IMR-90 (cell line): ENCODE data around the gene GALK1. TPM values are rescaled to one million over a fixed set of nuclear protein-coding genes. Genes with fewer than 3 reads are reported as not detected.

ENCODE experiments used
- ATAC-seq: fragments of 200-7000 bp; cut with Tn5 transposase; 2 replicates; pipeline ENCODE4 v1.9.1; 2020; ENCODE audit warnings: low read depth, mild to moderate bottlenecking, moderate library complexity
- BruUV-seq: library from RNA; stranded (reverse); fragments of 400-500 nt; replicated peaks from 2 replicates; lab custom pipeline; 2021; lab: Mats Ljungman, UMichigan
- CTCF ChIA-PET: fragments of 300-600 bp; formaldehyde crosslinking; extraction: SDS; loops from one replicate; lab custom pipeline; 2021; ENCODE audit warnings: antibody characterized with exemption; lab: Yijun Ruan, JAX
- POLR2A ChIA-PET: fragments of 300-600 bp; sonication (Branson Sonifier 250); formaldehyde crosslinking; loops from one replicate; lab custom pipeline; 2022; ENCODE audit warnings: antibody characterized with exemption; ENCODE audit not compliant: unreplicated experiment; lab: Charles Lee
- DNase-seq: peaks from one replicate; pipeline ENCODE4 v3.0.0; 2013
- H2AFZ ChIP-seq: replicated peaks from 2 replicates; pipeline ENCODE3; 2013; ENCODE audit warnings: low read length, mild to moderate bottlenecking; ENCODE audit not compliant: poor library complexity
- H2AK5ac ChIP-seq: 2 replicates; pipeline ENCODE4 v1.6.1; 2013; ENCODE audit warnings: low read depth, low read length, inconsistent platforms
- H2AK9ac ChIP-seq: replicated peaks from 2 replicates; pipeline ENCODE3; 2013; ENCODE audit warnings: mild to moderate bottlenecking, low read depth, low read length, moderate library complexity; ENCODE audit not compliant: poor library complexity
- H2BK120ac ChIP-seq: 2 replicates; pipeline ENCODE4 v1.6.1; 2013; ENCODE audit warnings: low read depth, low read length, inconsistent platforms
- H2BK15ac ChIP-seq: 3 replicates; pipeline ENCODE4 v1.6.1; 2013; ENCODE audit warnings: low read depth, low read length, inconsistent platforms
- H2BK20ac ChIP-seq: 2 replicates; pipeline ENCODE4 v1.6.1; 2013; ENCODE audit warnings: low read depth, mild to moderate bottlenecking, inconsistent platforms, low read length, moderate library complexity
- H2BK5ac ChIP-seq: 2 replicates; pipeline ENCODE4 v1.6.1; 2013; ENCODE audit warnings: mild to moderate bottlenecking, low read depth, low read length, inconsistent platforms; ENCODE audit not compliant: poor library complexity, severe bottlenecking
- H3K14ac ChIP-seq: replicated peaks from 2 replicates; pipeline ENCODE4 v1.6.1; 2013; ENCODE audit warnings: low read depth, low read length, inconsistent platforms
- H3K18ac ChIP-seq: 2 replicates; pipeline ENCODE4 v1.6.1; 2013; ENCODE audit warnings: low read depth, low read length, control low read depth
- H3K23ac ChIP-seq: 2 replicates; pipeline ENCODE4 v1.6.1; 2013; ENCODE audit warnings: low read depth, low read length, inconsistent platforms
- H3K27ac ChIP-seq: 2 replicates; pipeline ENCODE4 v1.5.1; 2013; ENCODE audit warnings: mild to moderate bottlenecking, control low read depth, low read length; ENCODE audit not compliant: insufficient read depth
- H3K27me3 ChIP-seq: 2 replicates; pipeline ENCODE4 v1.6.1; 2013; ENCODE audit warnings: low read length; ENCODE audit not compliant: control insufficient read depth, insufficient read depth
- H3K36me3 ChIP-seq: 2 replicates; pipeline ENCODE4 v1.6.1; 2013; ENCODE audit warnings: low read length, mixed read lengths; ENCODE audit not compliant: control insufficient read depth, insufficient read depth
- H3K4ac ChIP-seq: 2 replicates; pipeline ENCODE4 v1.6.1; 2013; ENCODE audit warnings: low read depth, low read length, inconsistent platforms
- H3K4me1 ChIP-seq: 2 replicates; pipeline ENCODE4 v1.6.1; 2013; ENCODE audit warnings: low read length, mixed read lengths; ENCODE audit not compliant: control insufficient read depth, insufficient read depth
- H3K4me2 ChIP-seq: 2 replicates; pipeline ENCODE4 v1.6.1; 2013; ENCODE audit warnings: low read depth, mild to moderate bottlenecking, control low read depth, low read length, moderate library complexity
- H3K4me3 ChIP-seq: 2 replicates; pipeline ENCODE4 v1.5.1; 2013; ENCODE audit warnings: low read depth, mild to moderate bottlenecking, control low read depth, low read length, moderate library complexity; ENCODE audit not compliant: insufficient read depth
- H3K56ac ChIP-seq: 2 replicates; pipeline ENCODE4 v1.6.1; 2013; ENCODE audit warnings: low read length, inconsistent platforms; ENCODE audit not compliant: insufficient read depth; ENCODE audit errors: extremely low read depth
- H3K79me1 ChIP-seq, 2 experiments: 2 replicates each; pipeline ENCODE4 v1.6.1; 2013; ENCODE audit warnings: low read length in 2 of 2, inconsistent platforms in 1 of 2, low read depth in 1 of 2
- H3K9ac ChIP-seq: 2 replicates; pipeline ENCODE4 v1.6.1; 2013; ENCODE audit warnings: low read depth, low read length, control low read depth
- H3K9me1 ChIP-seq: 2 replicates; pipeline ENCODE4 v1.6.1; 2013; ENCODE audit warnings: low read length, inconsistent platforms; ENCODE audit not compliant: insufficient read depth
- H3K9me3 ChIP-seq: 2 replicates; pipeline ENCODE4 v1.6.1; 2013; ENCODE audit warnings: low read length; ENCODE audit not compliant: control insufficient read depth, insufficient read depth
- H4K20me1 ChIP-seq: 2 replicates; pipeline ENCODE4 v1.6.1; 2013; ENCODE audit warnings: low read length, inconsistent platforms; ENCODE audit not compliant: insufficient read depth
- H4K5ac ChIP-seq: 2 replicates; pipeline ENCODE4 v1.6.1; 2013; ENCODE audit warnings: mild to moderate bottlenecking, low read depth, low read length, control low read depth
- H4K8ac ChIP-seq, 2 experiments: 2 replicates each; pipeline ENCODE4 v1.6.1; 2013; ENCODE audit warnings: low read depth in 2 of 2, low read length in 2 of 2, control low read depth in 1 of 2, inconsistent platforms in 1 of 2
- H4K91ac ChIP-seq: 2 replicates; pipeline ENCODE4 v1.6.1; 2013; ENCODE audit warnings: low read depth, low read length, inconsistent platforms; ENCODE audit not compliant: insufficient read depth
- CEBPB ChIP-seq: IDR thresholded peaks from 2 replicates; pipeline ENCODE4 v1.6.1; 2012; ENCODE audit warnings: low read depth, low read length, improper control_type of control experiment
- CTCF ChIP-seq: conservative IDR thresholded peaks from 2 replicates; pipeline ENCODE4 v1.5.1; 2012; ENCODE audit warnings: mild to moderate bottlenecking, low read depth, low read length, improper control_type of control experiment
- FOS ChIP-seq: fragments of 150-350 bp; IDR thresholded peaks from 2 replicates; pipeline ENCODE4 v1.6.1; 2016; ENCODE audit warnings: low read depth, low read length
- MAFK ChIP-seq: IDR thresholded peaks from 2 replicates; pipeline ENCODE4 v1.6.1; 2012; ENCODE audit warnings: low read depth, low read length, improper control_type of control experiment
- WGBS, 2 experiments: methylation state at CpG; one replicate each; pipeline versions ENCODE4 v1.1.5 to v1.1.7; 2013; ENCODE audit warnings: missing lambda C conversion rate in 2 of 2; ENCODE audit not compliant: insufficient read length in 1 of 2; ENCODE audit errors: extremely low coverage in 2 of 2; 5-methylcytosine and 5-hydroxymethylcytosine counted together
- dilution Hi-C: fragments of 300-500 bp; cut with HindIII; formaldehyde crosslinking; loops from one replicate; pipeline ENCODE4 v1.14.3; 2018; ENCODE audit warnings: low sequenced_read_pairs; ENCODE audit not compliant: unreplicated experiment
- in situ Hi-C: fragments of 300-500 bp; cut with MboI; formaldehyde crosslinking; loops from 3 replicates; pipeline ENCODE4 v1.14.3; 2019; ENCODE audit warnings: low sequenced_read_pairs, inconsistent platforms, mixed read lengths
- intact Hi-C: fragments of 100-400 bp; cut with micrococcal nuclease; formaldehyde crosslinking; loops from 2 replicates; pipeline ENCODE4 v1.10.0; 2022
- polyA plus RNA-seq, 3 experiments: library from polyadenylated mRNA; depleted of rRNA; stranded (reverse); fragments of >200 nt; gene quantifications; 2 replicates each; pipeline ENCODE4 v1.2.3, GENCODE V29; 2012; ENCODE audit warnings: low replicate concordance in 1 of 3
- total RNA-seq: library from RNA; depleted of rRNA; stranded (reverse); fragments of >200 nt; gene quantifications from 2 replicates; pipeline ENCODE4 v1.2.3, GENCODE V29; 2012

GALK1 gene
- total and polyA plus RNA-seq, 2 of the 4 experiments (the other 2 are of a cell fraction) = 19.9 to 21.9 TPM

GRCh38 chr17:75767881-75768280 is 2.9 kb upstream of the GALK1 start:
- no peak for TF ChIP-seq CEBPB
- TF ChIP-seq MAFK = no peak
- no peak for TF ChIP-seq FOS
- no peak for TF ChIP-seq CTCF
- Histone ChIP-seq H3K4ac (no peak overlapping the region), H4K20me1 (no peaks in the 10 kb centered on the region), H3K18ac (no peak overlapping the region), H3K79me1 (peaks cover 5 to 12% of the 10 kb centered on the region in 2 experiments; a peak in 3 of 4 replicates), H2BK20ac (no peak overlapping the region), H3K23ac (no peak overlapping the region), H3K9me3 (no peaks in the 10 kb centered on the region), H3K36me3 (no peaks in the 10 kb centered on the region), H2AK9ac (no peak overlapping the region), H2BK120ac (no peak overlapping the region), H3K9ac (no peak overlapping the region), H3K4me2 (no peak overlapping the region), H3K27ac (no peak overlapping the region), H3K4me3 (no peak overlapping the region), H3K56ac (no peak overlapping the region), H4K5ac (no peak overlapping the region), H3K9me1 (peaks cover 10% of the 10 kb centered on the region; the same call in 1 of the 2 replicates), H2BK15ac (no peak overlapping the region), H3K4me1 (peaks cover 7% of the 10 kb centered on the region), H2AK5ac (no peak overlapping the region), H4K91ac (no peak overlapping the region), H4K8ac (no peak overlapping the region), H2BK5ac (no peak overlapping the region), H2AFZ (no peak overlapping the region), H3K14ac (no peak overlapping the region), H3K27me3 (no peaks in the 10 kb centered on the region)
- in situ Hi-C loops = no loop called here
- no TSS peak for BruUV-seq
- ATAC-seq (no peak), DNase-seq (no peak)
- ChIA-PET POLR2A (no interaction called here), CTCF (no interaction called here)
- no CpG with 5 or more reads among the region's 8 CpGs for WGBS, 2 experiments
- dilution Hi-C loops = no loop called here
- intact Hi-C loops = no loop called here
